Posterior vena cava (tissue), 2 donors: ENCODE measurements around the gene HPS4. TPM values are rescaled to one million over a fixed set of nuclear protein-coding genes. Genes with fewer than 3 reads are reported as not detected.
"Not testable (repeated sequence)": the region's sequence is repeated elsewhere in the genome, so short reads cannot be mapped to it uniquely, and the experiment has no call there.

Experiments used
- DNase-seq: peaks from one replicate; pipeline ENCODE4 v3.0.0-alpha.2; 2020; ENCODE audit warnings: low spot score
- intact Hi-C, 2 donors: fragments of 100-400 bp; cut with DNase I; formaldehyde crosslinking; loops; one replicate each; pipeline versions ENCODE4 v1.14.1 to v1.14.2; 2022 to 2023
- total RNA-seq, 2 donors: library from RNA; stranded (reverse); fragmentation: NEBNext Ultra II Directional; extraction: Animal tissue kit (Norgen Biotek cat#: 25700); gene quantifications; one replicate each; pipeline ENCODE4 v1.2.1, GENCODE V29; 2021
- donor health status: DM: yes; HTN: yes; CAD: no.
- donor health status: DM: yes; HTN: yes; CAD: no.

HPS4 gene
- total RNA-seq, 2 donors from 2014 or later: 19.3 to 22.1 TPM

DNA sequence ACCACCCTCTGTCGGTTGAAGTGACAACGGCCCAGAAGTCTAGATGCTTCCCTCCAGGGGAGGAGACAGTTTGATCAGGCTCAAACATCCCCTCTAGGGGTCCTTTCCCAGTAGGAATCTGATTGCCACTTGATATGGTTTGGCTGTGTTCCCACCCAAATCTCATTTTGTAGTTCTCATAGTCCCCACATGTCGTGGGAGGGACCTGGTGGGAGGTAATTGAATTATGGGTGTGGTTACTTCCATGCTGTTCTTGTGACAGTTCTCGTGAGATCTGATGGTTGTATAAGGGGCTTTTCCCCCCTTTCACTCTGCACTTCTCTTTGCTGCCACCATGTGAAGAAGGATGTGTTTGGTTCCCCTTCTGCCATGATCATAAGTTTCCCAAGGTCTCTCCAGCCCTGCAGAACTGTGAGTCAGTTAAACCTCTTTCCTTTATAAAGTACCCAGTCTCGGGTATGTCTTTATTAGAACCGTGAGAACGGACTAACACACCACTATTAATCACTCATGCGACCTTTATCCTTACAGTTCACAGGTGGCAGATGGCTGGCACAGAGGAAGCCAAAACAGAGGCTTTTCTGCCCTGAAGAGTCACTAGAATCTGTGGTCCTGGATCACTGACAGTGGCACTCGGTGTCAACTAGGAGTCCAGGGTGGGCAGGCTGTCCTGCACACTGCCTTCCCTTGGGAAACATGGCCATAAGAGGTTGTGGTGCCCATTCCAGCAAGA lies 33.0 kb downstream of the HPS4 start:
- intact Hi-C loops: loop anchor here in 1 of 2 donors (10.0 kb wide), 1 partner anchor 46 kb away; no protein-coding TSS in a partner anchor
- DNase-seq: no peak

DNA sequence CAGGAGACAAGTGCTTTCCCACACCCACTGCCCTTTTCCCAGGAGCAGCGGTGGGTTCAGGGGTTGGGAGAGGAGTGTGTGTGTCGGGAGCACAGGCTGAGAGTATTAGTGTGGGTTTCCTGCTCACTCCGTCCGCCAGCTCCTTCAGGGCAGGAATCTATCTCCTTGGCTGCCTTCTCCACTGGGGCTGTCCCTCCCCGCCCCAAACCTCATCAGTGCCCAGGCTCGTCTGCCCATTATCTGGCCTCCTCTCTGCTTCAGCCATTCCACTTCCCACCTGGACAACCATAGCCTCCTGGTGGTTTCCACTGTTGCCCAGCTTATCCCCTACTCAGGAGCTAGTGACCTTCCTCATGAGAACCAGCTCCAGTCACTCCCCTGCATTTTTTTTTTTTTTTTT lies 34.6 kb downstream of the HPS4 start:
- intact Hi-C loops: no loop called here
- DNase-seq: no peak

DNA sequence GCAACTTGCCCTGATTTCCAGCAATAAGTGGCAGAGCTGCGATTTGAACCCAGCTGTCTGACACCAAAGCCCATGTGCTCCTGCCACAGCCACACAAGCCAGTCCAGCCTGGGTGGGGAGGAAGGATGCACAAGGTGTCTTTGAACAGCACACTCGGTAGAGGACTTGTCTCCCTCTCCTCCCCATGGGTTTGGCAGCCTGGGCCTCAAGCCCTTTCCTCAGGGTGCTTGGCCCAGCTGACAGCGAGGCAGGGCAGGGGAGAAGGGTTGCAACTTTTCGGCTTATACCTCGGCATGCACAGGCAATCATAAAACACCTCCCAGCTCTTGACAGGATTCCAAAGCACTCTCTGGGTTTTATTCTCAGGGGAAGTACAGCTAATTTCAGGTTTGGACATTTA lies 35.2 kb downstream of the HPS4 start:
- DNase-seq: no peak
- intact Hi-C loops: no loop called here

DNA sequence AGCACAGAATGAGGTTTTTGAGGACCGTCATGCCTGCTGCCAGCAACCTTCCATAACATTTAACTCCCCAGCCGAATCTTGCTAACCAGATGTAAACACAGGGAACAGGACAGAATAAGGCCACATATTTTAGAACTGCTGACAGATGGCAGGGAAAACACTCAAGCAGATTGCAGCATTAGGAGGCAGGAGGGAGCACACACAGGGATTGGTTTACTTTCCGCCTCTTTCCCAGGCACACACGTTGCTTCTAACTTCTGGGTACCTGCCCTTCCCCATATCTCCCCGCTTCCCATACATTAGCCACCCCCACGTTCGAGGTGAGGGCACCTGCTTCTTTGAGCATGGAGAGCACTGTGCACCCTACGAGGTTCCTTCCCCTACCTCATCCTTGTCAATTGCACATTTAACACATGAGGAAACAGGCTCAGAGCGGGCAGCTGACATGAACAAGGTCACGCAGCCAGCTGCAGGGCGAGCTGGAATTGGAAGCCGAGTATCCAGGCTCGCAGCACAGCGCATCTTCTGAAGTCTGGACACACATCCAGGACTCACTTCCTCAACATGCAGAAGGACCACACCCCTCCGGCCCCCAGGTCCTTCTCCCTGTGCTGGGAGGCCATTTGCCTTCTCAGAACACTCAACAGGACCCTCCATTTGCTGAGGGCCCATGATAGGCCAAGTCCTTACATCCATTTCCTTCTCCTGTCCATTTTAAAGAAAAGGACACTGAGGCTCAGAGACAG lies 35.8 kb downstream of the HPS4 start:
- no peak for DNase-seq
- intact Hi-C loops: no loop called here

DNA sequence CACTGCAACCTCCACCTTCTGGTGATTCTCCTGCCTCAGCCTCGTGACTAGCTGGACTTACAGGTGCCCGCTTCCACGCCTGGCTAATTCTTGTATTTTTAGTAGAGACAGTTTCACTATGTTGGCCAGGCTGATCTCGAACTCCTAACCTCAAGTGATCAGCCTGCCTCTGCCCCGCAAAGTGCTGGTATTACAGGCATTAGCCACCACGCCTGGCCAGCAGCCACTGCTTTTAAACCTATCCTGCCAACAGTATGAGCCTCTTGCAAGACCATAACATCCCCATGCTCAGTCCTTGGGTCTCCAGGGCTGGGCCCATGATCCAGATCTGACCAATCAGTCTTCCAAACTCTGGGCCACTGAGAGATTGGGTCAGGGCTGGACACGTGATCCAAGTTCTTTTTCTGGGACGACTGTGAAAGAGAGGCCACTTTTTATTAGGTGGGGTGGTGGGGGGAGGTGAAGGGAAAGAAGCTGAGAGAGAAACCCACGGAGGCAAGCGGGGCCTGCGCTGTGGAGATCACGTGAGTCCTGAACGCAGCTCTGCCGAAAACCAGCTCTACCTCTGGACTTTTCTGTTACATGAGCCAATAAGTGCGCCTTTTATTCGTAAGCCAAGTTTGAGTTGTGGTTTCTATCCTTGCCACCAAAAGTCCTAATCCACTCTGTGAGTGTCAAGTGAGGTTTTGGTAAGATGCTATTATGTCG lies 36.6 kb downstream of the HPS4 start:
- intact Hi-C loops: no loop called here
- DNase-seq: no peak

DNA sequence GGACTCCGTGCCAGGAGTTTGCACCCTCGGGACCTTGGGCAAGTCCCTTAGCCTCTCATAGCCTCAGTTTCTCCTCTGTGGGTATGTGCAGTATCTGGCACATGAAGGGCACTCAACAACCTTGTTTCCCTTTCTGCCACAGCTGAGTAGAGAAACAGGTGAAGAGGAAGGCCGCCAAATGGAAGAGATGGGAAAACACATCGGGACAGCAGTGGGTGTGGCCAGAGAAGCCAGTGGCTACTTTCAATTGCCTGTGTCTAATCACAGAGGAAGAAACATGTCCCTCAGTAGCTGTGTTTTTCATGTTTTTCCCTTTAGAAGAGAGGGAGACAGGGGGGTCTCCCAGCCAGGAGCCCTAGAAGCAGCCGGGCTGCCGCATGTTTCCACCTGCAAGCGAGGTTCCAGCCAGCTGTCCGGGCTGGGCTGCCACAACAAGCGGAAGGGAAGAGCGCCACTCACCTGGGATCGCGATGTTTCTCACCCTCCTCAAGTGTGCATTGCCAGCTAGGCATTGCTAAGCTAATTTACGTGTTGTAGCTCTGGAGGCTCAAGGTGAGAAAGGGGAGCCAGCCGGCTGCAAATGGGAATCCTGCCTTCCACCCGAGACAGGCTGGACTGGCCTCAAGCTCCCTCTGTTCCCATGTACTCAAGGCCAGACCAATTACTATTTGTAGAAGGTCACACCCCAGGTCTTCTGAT lies 37.9 kb downstream of the HPS4 start:
- DNase-seq: no peak
- intact Hi-C loops: no loop called here

DNA sequence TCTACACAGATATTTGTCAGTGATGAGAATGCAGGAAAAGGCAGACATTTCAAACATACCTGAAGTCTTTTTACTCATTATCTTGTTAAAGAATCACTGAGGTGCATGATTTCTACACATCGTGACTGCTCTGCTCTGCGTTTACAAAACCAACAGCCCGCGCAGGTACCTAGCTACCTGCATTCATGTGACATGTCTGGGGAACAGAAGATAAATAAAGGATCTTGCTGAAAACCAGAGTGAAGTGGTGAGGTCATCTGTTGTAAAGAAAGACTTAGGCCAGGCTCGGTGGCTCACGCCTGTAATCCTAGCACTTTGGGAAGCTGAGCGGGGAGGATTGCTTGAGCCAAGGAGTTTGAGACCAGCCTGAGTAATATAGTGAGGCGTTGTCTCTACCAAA lies 38.8 kb downstream of the HPS4 start:
- no peak for DNase-seq

DNA sequence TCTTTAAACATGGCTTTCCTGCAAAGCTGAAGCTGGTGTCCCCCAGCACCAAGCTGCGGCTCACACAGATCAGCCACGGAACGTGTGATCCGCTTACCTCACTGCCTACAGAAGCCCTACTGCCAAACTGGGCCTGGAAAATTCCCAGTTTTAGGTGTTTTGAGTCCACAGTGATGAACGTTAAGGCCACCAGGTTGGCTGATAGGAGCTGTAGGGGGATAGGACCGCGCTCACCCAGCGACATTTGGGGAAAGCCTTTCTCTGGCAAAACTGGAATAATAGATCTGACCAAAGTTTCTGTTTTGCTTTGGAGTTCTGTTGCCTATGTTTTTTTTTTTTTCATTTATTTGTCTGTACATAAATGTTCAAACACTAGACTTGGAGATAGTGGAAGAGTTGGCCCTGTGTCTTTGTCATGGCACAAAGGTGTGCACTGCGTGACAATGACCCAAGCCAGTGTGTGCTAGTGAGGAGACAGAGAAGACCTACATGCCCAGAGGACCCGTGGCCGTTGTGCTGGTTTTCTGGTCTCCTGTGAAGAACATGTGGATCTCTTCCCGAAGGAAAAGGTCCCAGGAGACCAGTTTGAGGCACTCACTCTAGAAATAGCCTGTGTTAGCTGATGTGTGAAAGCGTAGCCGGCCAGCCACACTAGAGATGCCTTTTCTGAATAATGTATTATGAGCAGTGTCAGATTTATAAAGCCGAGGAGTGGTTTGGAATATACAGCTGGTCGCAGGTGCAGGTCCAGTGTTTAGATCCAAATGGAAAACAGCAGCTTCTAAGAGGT lies 39.5 kb downstream of the HPS4 start:
- DNase-seq: no peak
- intact Hi-C loops: no loop called here

More for the DNA sequence above, 38.8 kb downstream of the HPS4 start:
- intact Hi-C loops: no loop called here

DNA sequence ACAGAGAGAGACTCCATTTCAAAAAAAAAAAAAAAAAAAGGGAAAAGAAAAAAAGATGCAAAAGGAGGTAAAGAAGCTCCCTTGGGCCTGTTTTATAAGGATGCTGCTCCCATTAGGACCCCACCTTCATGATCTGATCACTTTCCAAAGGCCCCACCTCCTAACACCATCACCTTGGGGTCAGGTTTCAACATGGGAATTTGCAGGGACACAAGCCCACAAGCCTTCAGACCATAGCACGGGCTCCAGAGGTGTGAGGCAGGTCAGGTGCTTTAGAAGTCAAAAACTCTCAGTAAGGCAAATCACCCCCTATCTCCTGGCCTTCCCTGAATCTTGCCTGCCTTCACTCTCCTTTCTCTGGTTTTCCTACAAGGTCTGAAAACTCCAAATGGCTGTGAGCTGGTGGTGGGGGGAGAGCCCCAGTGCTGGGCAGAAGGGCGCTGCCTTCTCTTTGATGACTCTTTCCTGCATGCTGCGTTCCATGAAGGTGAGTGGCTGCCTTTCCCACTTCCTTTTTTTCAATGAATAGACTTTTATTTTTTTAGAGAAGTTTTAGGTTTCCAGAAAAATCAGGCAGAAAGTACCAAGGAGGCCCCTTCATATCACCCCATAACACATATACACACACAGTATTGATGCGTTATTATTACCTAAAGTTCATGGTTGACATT lies 41.4 kb downstream of the HPS4 start:
- intact Hi-C loops: no loop called here
- no peak for DNase-seq

DNA sequence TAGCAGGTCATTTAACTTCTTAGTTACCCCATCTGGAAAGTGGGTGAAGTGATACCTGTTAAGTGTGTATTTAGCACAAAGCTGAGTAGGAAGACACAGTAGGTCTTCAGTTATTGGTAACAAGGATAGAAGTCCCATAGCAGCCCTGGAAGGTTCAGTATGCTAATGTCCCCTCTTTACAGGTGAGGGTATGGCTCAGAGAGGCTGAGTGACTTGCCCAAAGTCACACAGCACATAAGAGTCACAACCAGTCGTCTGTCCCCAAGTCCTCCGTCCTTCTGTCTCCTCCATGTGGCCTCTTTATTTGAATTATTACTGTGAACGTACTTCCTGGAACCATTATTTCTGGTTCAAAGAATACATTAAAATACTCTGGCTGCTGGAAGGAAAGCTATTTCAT lies 44.0 kb downstream of the HPS4 start:
- no peak for DNase-seq
- intact Hi-C loops: no loop called here

DNA sequence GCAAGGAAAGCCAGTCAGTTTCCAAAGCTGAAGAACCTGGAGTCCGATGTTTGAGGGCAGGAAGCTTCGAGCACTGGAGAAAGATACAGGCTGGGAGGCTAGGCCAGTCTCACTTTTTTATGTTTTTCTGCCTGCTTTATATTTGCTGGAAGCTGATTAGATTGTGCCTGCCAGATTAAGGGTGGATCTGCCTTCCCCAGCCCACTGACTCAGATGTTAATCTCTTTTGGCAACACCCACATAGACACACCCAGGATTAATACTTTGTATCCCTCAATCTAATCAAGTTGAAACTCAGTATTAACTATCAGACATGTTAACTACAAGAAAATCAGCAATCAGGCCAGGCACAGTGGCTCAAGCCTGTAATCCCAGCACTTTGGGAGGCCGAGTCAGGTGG lies 44.8 kb downstream of the HPS4 start:
- DNase-seq, intact Hi-C loops: not testable (repeated sequence)

DNA sequence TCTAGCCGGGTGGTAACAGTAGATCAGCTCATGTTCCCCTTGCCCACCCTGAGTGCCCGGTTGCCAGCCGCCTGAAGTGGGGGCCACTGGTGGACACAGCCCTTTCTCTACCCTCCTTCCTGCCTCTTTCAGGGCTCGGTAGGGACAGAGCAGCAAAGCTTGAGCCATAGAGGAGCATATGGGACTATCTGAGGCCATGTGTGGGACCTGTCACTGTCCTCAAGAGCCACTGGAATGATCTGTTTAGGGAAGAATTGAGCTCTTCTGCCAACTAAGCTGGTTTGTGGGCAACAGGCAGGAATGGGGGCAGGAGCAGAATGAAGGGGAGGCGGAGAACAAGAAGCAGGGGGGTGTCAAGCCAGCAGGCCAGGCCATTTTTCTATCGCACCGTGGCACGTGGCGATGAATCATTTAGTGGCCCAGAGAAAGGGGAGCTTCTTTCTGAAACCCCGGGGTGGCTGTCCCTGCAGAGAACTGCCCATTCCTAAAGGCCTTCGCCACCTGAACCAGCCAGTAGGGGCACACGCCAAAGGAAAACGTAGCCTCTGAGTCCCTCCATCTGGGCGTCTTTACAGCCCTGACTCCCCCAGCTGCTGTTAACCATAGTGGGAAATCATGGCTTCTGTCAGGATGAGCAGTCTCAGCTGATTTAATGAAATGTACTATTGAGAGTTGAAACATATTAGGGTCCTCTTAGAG lies 45.7 kb downstream of the HPS4 start:
- no peak for DNase-seq
- intact Hi-C loops: no loop called here

DNA sequence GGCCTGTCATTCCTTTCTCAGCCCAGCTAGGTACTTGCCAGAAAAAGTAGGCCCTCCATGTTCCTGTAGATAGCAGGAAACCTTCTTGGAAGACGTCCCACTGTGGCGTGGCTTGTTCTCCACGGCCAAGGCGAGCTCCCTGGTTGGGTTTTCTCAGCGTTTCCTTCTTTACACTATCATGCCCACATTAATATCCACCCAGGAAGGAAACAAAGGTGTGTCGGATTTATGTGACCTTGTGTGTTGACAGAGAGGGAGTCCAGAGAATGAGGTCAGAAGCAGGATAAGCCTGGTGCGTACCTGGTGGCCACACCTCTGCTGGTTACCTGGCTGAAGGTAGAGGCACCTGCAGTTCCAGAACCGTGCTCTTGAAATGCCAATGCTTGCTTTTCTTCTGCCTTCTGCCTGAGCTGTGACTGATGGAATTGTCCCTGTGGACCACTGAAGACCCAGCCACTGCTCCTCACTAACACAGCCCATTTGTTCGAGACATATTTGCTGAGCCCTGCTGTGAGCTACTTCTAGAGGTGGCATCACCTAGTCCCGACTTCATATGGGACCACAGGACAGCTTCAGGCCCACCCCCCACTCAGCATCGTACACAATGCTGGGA lies 46.6 kb downstream of the HPS4 start:
- intact Hi-C loops: no loop called here
- DNase-seq: no peak

DNA sequence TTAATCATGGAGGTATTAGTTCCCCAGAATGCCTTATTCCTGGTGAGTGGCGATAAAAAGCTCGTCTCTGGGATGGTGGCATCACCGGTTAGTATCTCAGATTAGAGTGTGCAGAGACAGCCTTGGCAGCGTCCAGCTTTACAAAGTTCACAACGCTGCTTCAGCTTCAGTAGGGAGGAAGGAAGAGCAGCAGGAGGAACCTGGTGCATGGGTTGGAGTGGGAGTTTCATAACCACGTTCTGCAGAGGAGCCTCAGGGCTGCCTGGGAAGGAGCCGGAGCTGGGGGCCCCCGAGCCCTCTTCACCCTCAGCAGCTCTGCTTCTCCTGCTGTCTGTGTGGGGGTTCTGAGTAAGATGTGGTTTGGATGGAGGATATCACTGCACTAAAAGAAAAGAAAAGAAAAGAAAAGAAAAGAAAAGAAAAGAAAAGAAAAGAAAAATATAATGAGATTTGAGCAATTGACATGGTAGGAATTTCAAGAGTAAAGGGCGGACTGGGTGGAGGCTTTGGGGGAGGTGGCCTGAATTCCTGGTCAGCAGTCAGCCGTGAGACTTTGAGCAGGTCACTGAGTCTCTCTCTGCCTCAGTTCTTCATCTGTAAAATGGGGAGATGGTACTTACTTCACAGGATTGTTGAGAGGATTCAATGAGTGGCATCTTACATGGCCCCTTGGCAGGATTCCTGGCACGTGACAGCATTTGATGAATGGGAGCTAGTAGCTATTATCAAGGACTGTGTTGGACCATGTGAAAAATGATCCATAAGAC lies 48.1 kb downstream of the HPS4 start:
- intact Hi-C loops: no loop called here
- no peak for DNase-seq

DNA sequence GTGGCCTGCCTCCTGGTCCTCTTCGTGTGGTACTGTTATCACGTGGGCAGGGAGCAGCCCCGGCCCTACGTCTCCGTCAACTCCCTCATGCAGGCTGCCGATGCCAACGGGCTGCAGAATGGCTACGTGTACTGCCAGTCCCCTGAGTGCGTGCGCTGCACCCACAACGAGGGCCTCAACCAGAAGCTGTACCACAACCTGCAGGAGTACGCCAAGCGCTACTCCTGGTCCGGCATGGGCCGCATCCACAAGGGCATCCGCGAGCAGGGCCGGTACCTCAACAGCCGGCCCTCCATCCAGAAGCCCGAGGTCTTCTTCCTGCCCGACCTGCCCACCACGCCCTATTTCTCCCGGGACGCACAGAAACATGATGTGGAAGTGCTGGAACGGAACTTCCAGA lies 49.8 kb downstream of the HPS4 start:
- intact Hi-C loops: no loop called here
- DNase-seq: no peak

DNA sequence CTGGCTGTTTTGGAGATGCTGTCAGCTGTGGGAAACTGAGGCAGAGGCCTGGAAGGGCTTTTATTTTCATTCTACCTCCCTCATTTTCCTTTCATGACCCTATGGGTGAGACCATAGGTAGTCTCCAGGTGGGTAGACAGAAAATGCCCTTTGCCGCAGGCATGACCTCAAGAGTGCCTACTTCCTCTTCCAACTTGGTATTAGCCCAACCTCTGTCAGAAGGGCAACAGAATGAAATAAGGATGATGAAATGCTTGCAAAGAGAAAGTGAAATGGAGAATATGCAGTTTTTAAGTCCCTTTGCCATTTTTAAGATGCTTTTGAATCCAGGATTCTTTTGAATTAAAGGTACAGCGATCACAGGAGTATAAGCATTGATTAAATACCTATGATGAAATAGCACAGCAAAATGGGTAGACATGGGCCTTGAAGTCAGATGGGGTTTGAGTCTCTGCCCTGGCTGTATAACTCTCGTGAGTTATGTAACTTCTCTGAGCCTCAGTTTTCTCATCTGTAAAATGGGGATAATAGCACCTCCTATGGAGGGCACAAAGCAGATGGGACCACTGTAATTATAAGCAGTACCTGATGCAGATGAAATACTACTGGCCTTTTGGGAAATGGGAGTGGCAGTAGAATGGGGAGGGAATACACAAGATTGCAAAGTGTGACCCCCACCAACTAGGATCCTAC lies 50.8 kb downstream of the HPS4 start:
- intact Hi-C loops: no loop called here
- no peak for DNase-seq
